ENCODE results near the gene KCNN3.

DNA sequence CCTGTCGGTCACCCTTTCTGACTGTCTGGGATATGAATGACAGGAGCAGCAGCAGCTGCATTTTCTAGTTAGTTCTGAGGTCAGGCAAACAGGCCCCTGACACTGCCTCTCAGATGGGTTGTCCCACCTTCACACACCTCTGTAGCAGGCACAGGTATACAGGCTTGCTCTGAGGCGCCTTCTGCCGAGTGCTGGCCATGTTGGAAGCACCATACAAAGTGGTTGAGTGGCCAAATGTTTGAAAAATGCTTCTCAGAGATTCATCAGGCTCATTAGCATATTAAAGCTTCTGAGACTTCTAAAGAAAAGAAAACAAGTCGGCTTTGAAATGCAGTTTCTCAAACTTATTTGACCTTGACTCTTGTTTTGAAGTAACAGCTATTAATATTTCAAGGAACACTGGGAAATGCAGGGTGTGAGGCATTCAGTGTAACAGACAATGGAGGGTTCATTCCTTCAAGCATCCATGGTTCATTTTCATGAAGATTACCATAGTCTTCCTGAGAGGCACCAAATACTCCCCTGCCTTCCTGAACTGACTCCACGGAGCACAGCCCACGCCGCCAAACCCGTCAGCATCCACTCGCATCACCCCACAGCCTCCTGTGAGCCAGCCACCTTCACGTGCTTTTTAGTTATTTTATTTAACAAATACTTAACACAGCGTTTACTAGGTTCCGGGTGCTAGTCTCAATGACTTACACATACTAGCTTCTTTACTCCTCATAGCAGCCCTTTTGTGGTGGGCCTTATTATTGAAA is 81.8 kb downstream of the KCNN3 start:
- TF ChIP-seq, protein P1, sequence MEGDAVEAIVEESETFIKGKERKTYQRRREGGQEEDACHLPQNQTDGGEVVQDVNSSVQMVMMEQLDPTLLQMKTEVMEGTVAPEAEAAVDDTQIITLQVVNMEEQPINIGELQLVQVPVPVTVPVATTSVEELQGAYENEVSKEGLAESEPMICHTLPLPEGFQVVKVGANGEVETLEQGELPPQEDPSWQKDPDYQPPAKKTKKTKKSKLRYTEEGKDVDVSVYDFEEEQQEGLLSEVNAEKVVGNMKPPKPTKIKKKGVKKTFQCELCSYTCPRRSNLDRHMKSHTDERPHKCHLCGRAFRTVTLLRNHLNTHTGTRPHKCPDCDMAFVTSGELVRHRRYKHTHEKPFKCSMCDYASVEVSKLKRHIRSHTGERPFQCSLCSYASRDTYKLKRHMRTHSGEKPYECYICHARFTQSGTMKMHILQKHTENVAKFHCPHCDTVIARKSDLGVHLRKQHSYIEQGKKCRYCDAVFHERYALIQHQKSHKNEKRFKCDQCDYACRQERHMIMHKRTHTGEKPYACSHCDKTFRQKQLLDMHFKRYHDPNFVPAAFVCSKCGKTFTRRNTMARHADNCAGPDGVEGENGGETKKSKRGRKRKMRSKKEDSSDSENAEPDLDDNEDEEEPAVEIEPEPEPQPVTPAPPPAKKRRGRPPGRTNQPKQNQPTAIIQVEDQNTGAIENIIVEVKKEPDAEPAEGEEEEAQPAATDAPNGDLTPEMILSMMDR (IDR thresholded peaks at IDR 0.05; ENCODE audit: insufficient read depth, low read length) = no peak
- TF ChIP-seq, protein P2, sequence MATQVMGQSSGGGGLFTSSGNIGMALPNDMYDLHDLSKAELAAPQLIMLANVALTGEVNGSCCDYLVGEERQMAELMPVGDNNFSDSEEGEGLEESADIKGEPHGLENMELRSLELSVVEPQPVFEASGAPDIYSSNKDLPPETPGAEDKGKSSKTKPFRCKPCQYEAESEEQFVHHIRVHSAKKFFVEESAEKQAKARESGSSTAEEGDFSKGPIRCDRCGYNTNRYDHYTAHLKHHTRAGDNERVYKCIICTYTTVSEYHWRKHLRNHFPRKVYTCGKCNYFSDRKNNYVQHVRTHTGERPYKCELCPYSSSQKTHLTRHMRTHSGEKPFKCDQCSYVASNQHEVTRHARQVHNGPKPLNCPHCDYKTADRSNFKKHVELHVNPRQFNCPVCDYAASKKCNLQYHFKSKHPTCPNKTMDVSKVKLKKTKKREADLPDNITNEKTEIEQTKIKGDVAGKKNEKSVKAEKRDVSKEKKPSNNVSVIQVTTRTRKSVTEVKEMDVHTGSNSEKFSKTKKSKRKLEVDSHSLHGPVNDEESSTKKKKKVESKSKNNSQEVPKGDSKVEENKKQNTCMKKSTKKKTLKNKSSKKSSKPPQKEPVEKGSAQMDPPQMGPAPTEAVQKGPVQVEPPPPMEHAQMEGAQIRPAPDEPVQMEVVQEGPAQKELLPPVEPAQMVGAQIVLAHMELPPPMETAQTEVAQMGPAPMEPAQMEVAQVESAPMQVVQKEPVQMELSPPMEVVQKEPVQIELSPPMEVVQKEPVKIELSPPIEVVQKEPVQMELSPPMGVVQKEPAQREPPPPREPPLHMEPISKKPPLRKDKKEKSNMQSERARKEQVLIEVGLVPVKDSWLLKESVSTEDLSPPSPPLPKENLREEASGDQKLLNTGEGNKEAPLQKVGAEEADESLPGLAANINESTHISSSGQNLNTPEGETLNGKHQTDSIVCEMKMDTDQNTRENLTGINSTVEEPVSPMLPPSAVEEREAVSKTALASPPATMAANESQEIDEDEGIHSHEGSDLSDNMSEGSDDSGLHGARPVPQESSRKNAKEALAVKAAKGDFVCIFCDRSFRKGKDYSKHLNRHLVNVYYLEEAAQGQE (IDR thresholded peaks at IDR 0.05; ENCODE audit: insufficient replicate concordance, low read depth) = no peak
